Endothelial cell (in vitro differentiated cells): ENCODE data around the gene PAAF1. TPM values are rescaled to one million over a fixed set of nuclear protein-coding genes. Genes with fewer than 3 reads are reported as not detected.

ENCODE experiments used
- DNase-seq: peaks from one replicate; pipeline ENCODE4 v3.0.0; 2021; ENCODE audit warnings: low spot score
- H3K27ac Mint-ChIP-seq: one replicate; pipeline ENCODE4 v1.8.0; 2021; ENCODE audit warnings: mixed read lengths, inconsistent platforms; ENCODE audit not compliant: unreplicated experiment
- H3K27me3 Mint-ChIP-seq: one replicate; pipeline ENCODE4 v1.8.0; 2021; ENCODE audit warnings: mild to moderate bottlenecking, moderate library complexity, mixed read lengths, inconsistent platforms; ENCODE audit not compliant: unreplicated experiment
- H3K36me3 Mint-ChIP-seq: one replicate; pipeline ENCODE4 v1.8.0; 2021; ENCODE audit warnings: mild to moderate bottlenecking, low read depth, mixed read lengths, inconsistent platforms; ENCODE audit not compliant: unreplicated experiment
- H3K4me1 Mint-ChIP-seq: one replicate; pipeline ENCODE4 v1.8.0; 2021; ENCODE audit warnings: mild to moderate bottlenecking, mixed read lengths, inconsistent platforms; ENCODE audit not compliant: unreplicated experiment
- H3K4me3 Mint-ChIP-seq: one replicate; pipeline ENCODE4 v1.8.0; 2021; ENCODE audit warnings: mild to moderate bottlenecking, mixed read lengths, inconsistent platforms; ENCODE audit not compliant: unreplicated experiment
- H3K9me3 Mint-ChIP-seq: one replicate; pipeline ENCODE4 v1.8.0; 2021; ENCODE audit warnings: mixed read lengths, inconsistent platforms; ENCODE audit not compliant: unreplicated experiment
- total RNA-seq: library from RNA; stranded (reverse); fragmentation: NEBNext Ultra II Directional; extraction: Animal tissue kit (Norgen Biotek cat#: 25700); gene quantifications from one replicate; pipeline ENCODE4 v1.2.1, GENCODE V29; 2021; ENCODE audit not compliant: unreplicated experiment
- TF ChIP-seq, protein P1 (sequence below): fragments of 200-600 bp; sonication (generic); IDR thresholded peaks from one replicate; pipeline ENCODE4 v1.5.0; 2021; ENCODE audit warnings: antibody characterized with exemption; ENCODE audit not compliant: unreplicated experiment

The PAAF1 gene
- total RNA-seq, 1 donor from 2014 or later: 20.3 TPM

GRCh38 chr11:73956876-73957653 is 80.3 kb downstream of the PAAF1 start:
- no peak overlapping the region for H3K27ac Mint-ChIP-seq
- DNase-seq: no peak
- no peaks in the 10 kb centered on the region for H3K9me3 Mint-ChIP-seq
- H3K36me3 Mint-ChIP-seq: no peaks in the 10 kb centered on the region
- H3K4me3 Mint-ChIP-seq: no peak overlapping the region
- peaks cover 3% of the 10 kb centered on the region for H3K4me1 Mint-ChIP-seq
- H3K27me3 Mint-ChIP-seq: peaks cover 5% of the 10 kb centered on the region
- TF ChIP-seq, protein P1, sequence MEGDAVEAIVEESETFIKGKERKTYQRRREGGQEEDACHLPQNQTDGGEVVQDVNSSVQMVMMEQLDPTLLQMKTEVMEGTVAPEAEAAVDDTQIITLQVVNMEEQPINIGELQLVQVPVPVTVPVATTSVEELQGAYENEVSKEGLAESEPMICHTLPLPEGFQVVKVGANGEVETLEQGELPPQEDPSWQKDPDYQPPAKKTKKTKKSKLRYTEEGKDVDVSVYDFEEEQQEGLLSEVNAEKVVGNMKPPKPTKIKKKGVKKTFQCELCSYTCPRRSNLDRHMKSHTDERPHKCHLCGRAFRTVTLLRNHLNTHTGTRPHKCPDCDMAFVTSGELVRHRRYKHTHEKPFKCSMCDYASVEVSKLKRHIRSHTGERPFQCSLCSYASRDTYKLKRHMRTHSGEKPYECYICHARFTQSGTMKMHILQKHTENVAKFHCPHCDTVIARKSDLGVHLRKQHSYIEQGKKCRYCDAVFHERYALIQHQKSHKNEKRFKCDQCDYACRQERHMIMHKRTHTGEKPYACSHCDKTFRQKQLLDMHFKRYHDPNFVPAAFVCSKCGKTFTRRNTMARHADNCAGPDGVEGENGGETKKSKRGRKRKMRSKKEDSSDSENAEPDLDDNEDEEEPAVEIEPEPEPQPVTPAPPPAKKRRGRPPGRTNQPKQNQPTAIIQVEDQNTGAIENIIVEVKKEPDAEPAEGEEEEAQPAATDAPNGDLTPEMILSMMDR: no peak

- Mint-ChIP-seq H3K27ac (no peak overlapping the region), H3K36me3 (no peaks in the 10 kb centered on the region), H3K9me3 (no peaks in the 10 kb centered on the region), H3K4me1 (peaks cover 3% of the 10 kb centered on the region), H3K4me3 (no peak overlapping the region), H3K27me3 (peaks cover 5% of the 10 kb centered on the region)
- TF ChIP-seq, protein P1: no peak
- no peak for DNase-seq
These were observed 81.0 kb downstream of the PAAF1 start for GRCh38 chr11:73957654-73958361.

GRCh38 chr11:73958521-73959141 is 81.8 kb downstream of the PAAF1 start:
- H3K9me3 Mint-ChIP-seq: no peaks in the 10 kb centered on the region
- no peak overlapping the region for H3K4me3 Mint-ChIP-seq
- no peaks in the 10 kb centered on the region for H3K36me3 Mint-ChIP-seq
- TF ChIP-seq, protein P1: no peak
- peaks cover 3% of the 10 kb centered on the region for H3K4me1 Mint-ChIP-seq
- H3K27me3 Mint-ChIP-seq: peaks cover 5% of the 10 kb centered on the region
- H3K27ac Mint-ChIP-seq: no peak overlapping the region
- DNase-seq: no peak

DNA sequence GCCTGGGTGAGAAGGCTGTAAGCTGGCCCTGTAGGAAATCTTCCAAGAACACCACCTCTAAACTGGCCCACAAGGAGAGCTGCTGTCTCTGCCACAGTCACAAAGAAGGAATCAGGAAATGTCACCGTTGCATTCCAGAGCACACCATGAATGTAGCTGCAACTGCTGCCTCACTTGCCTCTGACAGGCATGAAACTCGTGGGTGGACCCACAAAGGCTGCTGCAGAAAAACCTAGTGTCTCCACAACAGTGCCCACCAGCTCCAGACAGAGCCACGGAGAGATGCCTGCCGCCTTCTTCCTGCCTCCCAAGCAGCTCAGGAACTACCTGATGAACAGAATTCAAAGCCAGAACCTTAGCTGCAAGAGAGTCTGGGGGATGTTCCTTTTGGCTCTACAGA is 84.5 kb downstream of the PAAF1 start:
- TF ChIP-seq, protein P1: no peak
- DNase-seq: no peak
- no peaks in the 10 kb centered on the region for H3K9me3 Mint-ChIP-seq
- H3K4me3 Mint-ChIP-seq: no peak overlapping the region
- H3K27ac Mint-ChIP-seq: no peak overlapping the region
- no peaks in the 10 kb centered on the region for H3K4me1 Mint-ChIP-seq
- peaks cover 8% of the 10 kb centered on the region for H3K27me3 Mint-ChIP-seq
- no peaks in the 10 kb centered on the region for H3K36me3 Mint-ChIP-seq
